ENCODE results near the gene EXOC3L1. TPM values are rescaled to one million over a fixed set of nuclear protein-coding genes. Genes with fewer than 3 reads are reported as not detected.

The EXOC3L1 gene
- total RNA-seq, 6 donors from 2014 or later: 4.6 to 20.8 (median 10.8) TPM

DNA sequence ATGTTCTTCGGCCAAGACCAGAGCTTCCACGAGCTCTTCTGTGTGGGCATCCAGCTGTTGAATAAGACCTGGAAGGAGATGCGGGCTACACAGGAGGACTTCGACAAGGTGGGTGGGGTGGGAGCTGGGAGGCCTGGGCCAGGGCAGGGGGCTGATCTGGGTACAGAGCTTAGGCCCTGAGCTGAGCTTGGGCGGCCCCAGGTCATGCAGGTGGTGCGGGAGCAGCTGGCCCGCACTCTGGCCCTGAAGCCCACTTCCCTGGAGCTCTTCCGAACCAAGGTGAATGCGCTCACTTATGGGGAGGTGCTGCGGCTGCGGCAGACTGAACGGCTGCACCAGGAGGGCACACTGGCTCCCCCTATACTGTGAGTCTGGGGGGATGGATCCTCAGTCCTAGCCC lies 12.5 kb upstream of the EXOC3L1 start:
- H3K4me1 ChIP-seq: peaks cover 15 to 32% (median 19%) of the 10 kb centered on the region in 4 donors
- H3K4me3 ChIP-seq: no peak overlapping the region
- DNase-seq (no peak), ATAC-seq (ENCODE audit: low FRiP score in 2 of 2) (no peak)
- no peaks in the 10 kb centered on the region for H3K9me3 ChIP-seq
- peaks cover 17 to 79% (median 62%) of the 10 kb centered on the region in 4 donors for H3K36me3 ChIP-seq
- no peaks in the 10 kb centered on the region for H3K27me3 ChIP-seq
- no peak overlapping the region for H3K27ac ChIP-seq
- TF ChIP-seq, protein P1, sequence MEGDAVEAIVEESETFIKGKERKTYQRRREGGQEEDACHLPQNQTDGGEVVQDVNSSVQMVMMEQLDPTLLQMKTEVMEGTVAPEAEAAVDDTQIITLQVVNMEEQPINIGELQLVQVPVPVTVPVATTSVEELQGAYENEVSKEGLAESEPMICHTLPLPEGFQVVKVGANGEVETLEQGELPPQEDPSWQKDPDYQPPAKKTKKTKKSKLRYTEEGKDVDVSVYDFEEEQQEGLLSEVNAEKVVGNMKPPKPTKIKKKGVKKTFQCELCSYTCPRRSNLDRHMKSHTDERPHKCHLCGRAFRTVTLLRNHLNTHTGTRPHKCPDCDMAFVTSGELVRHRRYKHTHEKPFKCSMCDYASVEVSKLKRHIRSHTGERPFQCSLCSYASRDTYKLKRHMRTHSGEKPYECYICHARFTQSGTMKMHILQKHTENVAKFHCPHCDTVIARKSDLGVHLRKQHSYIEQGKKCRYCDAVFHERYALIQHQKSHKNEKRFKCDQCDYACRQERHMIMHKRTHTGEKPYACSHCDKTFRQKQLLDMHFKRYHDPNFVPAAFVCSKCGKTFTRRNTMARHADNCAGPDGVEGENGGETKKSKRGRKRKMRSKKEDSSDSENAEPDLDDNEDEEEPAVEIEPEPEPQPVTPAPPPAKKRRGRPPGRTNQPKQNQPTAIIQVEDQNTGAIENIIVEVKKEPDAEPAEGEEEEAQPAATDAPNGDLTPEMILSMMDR (IDR thresholded peaks at IDR 0.05): no peak
- TF ChIP-seq POLR2AphosphoS5 (IDR thresholded peaks at IDR 0.05) (no peak), POLR2A (IDR thresholded peaks at IDR 0.05) (no peak), EP300 (IDR thresholded peaks at IDR 0.05) (no peak)
- 94 to 100% methylated on average over 5 to 12 of the region's 12 CpGs for whole genome bisulfite sequencing, 2 donors

DNA sequence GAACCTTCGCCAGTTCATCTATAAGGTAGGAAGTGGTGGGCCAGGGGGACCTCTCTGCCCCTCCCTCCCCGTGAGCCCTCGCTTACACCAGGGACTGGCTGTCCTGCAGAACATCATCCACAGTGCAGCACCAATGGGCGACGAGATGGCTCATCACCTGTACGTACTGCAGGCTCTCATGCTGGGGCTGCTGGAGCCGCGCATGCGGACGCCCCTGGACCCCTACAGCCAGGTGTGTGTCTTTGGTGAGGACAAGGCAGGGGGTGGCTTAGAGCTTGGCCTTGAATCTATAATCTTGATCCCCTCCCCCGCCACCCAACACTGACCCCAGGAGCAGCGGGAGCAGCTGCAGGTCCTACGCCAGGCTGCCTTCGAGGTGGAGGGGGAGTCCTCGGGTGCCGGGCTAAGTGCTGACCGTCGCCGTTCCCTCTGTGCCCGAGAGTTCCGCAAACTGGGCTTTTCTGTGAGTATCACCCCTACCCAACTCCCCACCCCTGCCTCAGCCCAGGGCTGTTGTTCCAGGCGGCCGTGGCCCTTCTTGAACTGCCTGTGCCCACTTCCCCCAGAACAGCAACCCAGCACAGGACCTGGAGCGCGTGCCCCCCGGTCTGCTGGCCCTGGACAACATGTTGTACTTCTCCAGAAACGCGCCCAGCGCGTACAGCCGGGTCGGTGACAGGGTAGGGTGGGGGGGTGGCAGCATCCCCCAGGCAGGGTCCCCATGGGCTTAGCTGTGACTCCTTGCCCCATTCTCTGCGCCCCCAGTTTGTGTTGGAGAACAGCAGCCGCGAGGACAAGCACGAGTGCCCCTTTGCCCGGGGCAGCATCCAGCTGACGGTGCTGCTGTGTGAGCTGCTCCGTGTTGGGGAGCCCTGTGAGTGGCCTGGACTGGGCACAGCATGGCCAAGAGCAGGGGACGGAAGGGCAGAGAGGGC lies 11.7 kb upstream of the EXOC3L1 start:
- H3K4me3 ChIP-seq: no peak overlapping the region
- H3K36me3 ChIP-seq: peaks cover 17 to 84% (median 70%) of the 10 kb centered on the region in 4 donors
- H3K27me3 ChIP-seq: no peaks in the 10 kb centered on the region
- TF ChIP-seq, protein P1 (IDR thresholded peaks at IDR 0.05): no peak
- TF ChIP-seq POLR2A (IDR thresholded peaks at IDR 0.05) (no peak), POLR2AphosphoS5 (IDR thresholded peaks at IDR 0.05) (no peak), EP300 (IDR thresholded peaks at IDR 0.05) (no peak)
- WGBS, 2 donors: 93 to 95% methylated on average over 11 to 35 of the region's 40 CpGs
- ATAC-seq (ENCODE audit: low FRiP score in 2 of 2) (no peak), DNase-seq (peak in 1 of 2 donors; percentile 73)
- no peaks in the 10 kb centered on the region for H3K9me3 ChIP-seq
- H3K27ac ChIP-seq: no peak overlapping the region
- peaks cover 12 to 32% (median 15%) of the 10 kb centered on the region in 4 donors for H3K4me1 ChIP-seq

DNA sequence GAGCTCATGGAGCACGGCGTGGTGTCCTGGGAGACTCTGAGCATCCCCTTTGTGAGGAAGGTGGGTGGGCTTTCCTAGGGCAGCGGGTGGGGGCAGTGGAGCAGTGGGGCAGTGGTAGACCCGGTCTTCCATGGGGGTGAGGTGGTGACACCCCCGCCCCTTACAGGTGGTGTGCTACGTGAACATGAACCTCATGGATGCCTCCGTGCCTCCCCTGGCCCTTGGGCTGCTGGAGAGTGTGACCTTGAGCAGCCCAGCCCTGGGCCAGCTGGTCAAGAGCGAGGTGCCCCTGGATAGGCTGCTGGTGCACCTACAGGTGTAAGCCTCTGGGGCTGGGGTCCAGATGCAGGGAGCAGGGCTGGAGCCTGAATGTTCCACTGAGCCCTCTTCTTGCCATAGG lies 10.6 kb upstream of the EXOC3L1 start:
- TF ChIP-seq POLR2A (IDR thresholded peaks at IDR 0.05) (no peak), EP300 (IDR thresholded peaks at IDR 0.05) (no peak), POLR2AphosphoS5 (IDR thresholded peaks at IDR 0.05) (no peak)
- TF ChIP-seq, protein P1 (IDR thresholded peaks at IDR 0.05): no peak
- DNase-seq: no peak
- peaks cover 28 to 91% (median 82%) of the 10 kb centered on the region in 4 donors for H3K36me3 ChIP-seq
- H3K27ac ChIP-seq: no peak overlapping the region
- ATAC-seq (ENCODE audit: low FRiP score in 2 of 2): no peak
- WGBS, 2 donors: 94 to 98% methylated on average over 3 to 8 of the region's 8 CpGs
- H3K4me3 ChIP-seq: peak overlapping the region in 1 of 4 donors; percentile 54
- no peaks in the 10 kb centered on the region for H3K27me3 ChIP-seq
- H3K4me1 ChIP-seq: peaks cover 12 to 32% (median 15%) of the 10 kb centered on the region in 4 donors
- H3K9me3 ChIP-seq: no peaks in the 10 kb centered on the region

DNA sequence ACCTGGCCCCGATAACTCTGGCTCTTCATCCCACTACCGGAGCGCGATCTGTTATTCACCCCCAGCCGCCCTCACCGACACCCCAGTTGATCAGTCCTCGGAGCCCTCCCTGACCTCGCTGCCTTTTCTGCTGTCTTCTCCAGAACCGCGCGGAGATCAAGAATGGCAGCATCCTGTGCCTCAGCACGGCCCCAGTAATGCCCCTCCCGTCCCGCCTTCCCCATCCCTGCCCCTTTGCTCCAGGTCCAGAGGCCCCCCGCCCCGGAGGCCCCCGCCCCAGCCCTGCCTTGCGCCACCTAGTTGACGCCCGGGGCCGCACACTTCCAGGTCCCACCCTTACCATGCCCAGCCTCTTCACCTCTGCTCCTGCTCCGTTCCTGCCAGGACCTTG lies 9.9 kb upstream of the EXOC3L1 start:
- peak in 1 of 2 donors; percentile 1 for ATAC-seq (ENCODE audit: low FRiP score in 2 of 2)
- no peak for TF ChIP-seq POLR2AphosphoS5 (IDR thresholded peaks at IDR 0.05)
- TF ChIP-seq, protein P1 (IDR thresholded peaks at IDR 0.05): no peak
- no peak for TF ChIP-seq EP300 (IDR thresholded peaks at IDR 0.05)
- TF ChIP-seq POLR2A (IDR thresholded peaks at IDR 0.05): no peak
- Histone ChIP-seq H3K27me3 (no peaks in the 10 kb centered on the region), H3K9me3 (no peaks in the 10 kb centered on the region), H3K27ac (peak overlapping the region in 1 of 4 donors; percentile 78), H3K36me3 (peaks cover 33 to 96% (median 88%) of the 10 kb centered on the region in 4 donors), H3K4me1 (peaks cover 12 to 32% (median 15%) of the 10 kb centered on the region in 4 donors), H3K4me3 (peak overlapping the region in 3 of 4 donors; percentile 53 to 54 (median 54))
- DNase-seq: peak in 1 of 2 donors; percentile 79
- 68 to 72% methylated on average over 22 of the region's 22 CpGs for WGBS, 2 donors
